Peyer's patch (tissue), 4 donors: ENCODE results near the gene CDH4.

Experiments
- POLR2A ChIP-seq, 2 donors: fragments of 450-650 bp; IDR thresholded peaks; one replicate each; pipeline ENCODE4 v1.5.1; 2017; ENCODE audit warnings: antibody characterized with exemption in 2 of 2, mild to moderate bottlenecking in 2 of 2, moderate library complexity in 2 of 2
- TF ChIP-seq, protein P1 (sequence below), 6 experiments: fragments of 450-650 bp in 4 of 6; fragments of 200-600 bp in 2 of 6; sonication (generic) in 1 of 6; IDR thresholded peaks; one replicate each; pipeline ENCODE4 v1.5.1; 2017 to 2019; ENCODE audit warnings: antibody characterized with exemption in 6 of 6, mild to moderate bottlenecking in 3 of 6, moderate library complexity in 1 of 6

DNA sequence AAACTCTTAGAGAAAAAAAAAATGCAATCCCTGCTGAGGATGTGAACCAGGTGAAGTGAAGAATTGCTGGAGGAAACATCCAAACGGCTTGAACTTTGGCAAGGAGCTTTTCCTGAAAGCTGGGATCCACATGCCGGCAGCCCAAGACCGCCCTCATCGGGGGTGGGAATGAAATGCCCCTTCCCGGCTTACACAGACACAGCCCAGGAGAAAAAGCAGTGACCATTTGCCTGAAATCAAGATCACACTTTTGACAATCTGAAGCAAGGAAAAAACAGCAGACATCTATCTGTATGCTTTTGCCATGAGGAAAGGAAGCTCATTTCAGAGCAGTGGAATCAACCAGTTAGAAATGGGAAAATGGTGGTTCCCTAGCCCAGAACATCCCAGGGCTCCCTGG lies 559.1 kb downstream of the CDH4 start:
- TF ChIP-seq, protein P1, sequence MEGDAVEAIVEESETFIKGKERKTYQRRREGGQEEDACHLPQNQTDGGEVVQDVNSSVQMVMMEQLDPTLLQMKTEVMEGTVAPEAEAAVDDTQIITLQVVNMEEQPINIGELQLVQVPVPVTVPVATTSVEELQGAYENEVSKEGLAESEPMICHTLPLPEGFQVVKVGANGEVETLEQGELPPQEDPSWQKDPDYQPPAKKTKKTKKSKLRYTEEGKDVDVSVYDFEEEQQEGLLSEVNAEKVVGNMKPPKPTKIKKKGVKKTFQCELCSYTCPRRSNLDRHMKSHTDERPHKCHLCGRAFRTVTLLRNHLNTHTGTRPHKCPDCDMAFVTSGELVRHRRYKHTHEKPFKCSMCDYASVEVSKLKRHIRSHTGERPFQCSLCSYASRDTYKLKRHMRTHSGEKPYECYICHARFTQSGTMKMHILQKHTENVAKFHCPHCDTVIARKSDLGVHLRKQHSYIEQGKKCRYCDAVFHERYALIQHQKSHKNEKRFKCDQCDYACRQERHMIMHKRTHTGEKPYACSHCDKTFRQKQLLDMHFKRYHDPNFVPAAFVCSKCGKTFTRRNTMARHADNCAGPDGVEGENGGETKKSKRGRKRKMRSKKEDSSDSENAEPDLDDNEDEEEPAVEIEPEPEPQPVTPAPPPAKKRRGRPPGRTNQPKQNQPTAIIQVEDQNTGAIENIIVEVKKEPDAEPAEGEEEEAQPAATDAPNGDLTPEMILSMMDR (IDR thresholded peaks at IDR 0.05) = no peak
- TF ChIP-seq POLR2A (IDR thresholded peaks at IDR 0.05) = no peak
